Right atrium auricular region (tissue), 2 donors: ENCODE data around the gene NXNL1. TPM values are rescaled to one million over a fixed set of nuclear protein-coding genes. Genes with fewer than 3 reads are reported as not detected.

Source experiments
- DNase-seq: peaks from one replicate; pipeline ENCODE4 v3.0.0-alpha.2; 2019; ENCODE audit warnings: low spot score
- H3K27ac ChIP-seq, 2 donors: fragments of 200-600 bp; sonication (generic); 1 replicate in 1 of 2; 2 replicates in 1 of 2; pipeline ENCODE4 v1.5.1; 2016 to 2019
- H3K27me3 ChIP-seq, 2 donors: fragments of 200-600 bp; sonication (generic); one replicate each; pipeline versions ENCODE4 v1.5.1 to v1.6.0; 2017 to 2019
- H3K36me3 ChIP-seq: fragments of 200-600 bp; sonication (generic); one replicate; pipeline ENCODE4 v1.5.1; 2016
- H3K4me1 ChIP-seq, 2 donors: fragments of 200-600 bp; sonication (generic); one replicate each; pipeline versions ENCODE4 v1.5.1 to v1.6.0; 2017 to 2019
- H3K4me3 ChIP-seq, 2 donors: fragments of 200-600 bp; sonication (generic); 1 replicate in 1 of 2; 2 replicates in 1 of 2; pipeline ENCODE4 v1.5.1; 2017 to 2019; ENCODE audit warnings: mild to moderate bottlenecking in 1 of 2, moderate library complexity in 1 of 2
- H3K9me3 ChIP-seq, 2 donors: fragments of 200-600 bp; sonication (generic); one replicate each; pipeline ENCODE4 v1.5.1; 2019
- CTCF ChIP-seq, 2 donors: fragments of 200-600 bp; sonication (generic); IDR thresholded peaks; one replicate each; pipeline ENCODE4 v1.5.1; 2019; ENCODE audit warnings: antibody characterized with exemption in 2 of 2
- total RNA-seq, 2 donors: library from RNA; depleted of rRNA; stranded (reverse); fragments of >200 nt; gene quantifications; one replicate each; pipeline ENCODE4 v1.1.0, GENCODE V29; 2016

NXNL1 gene
- total RNA-seq, 2 donors from 2014 or later: not detected

DNA sequence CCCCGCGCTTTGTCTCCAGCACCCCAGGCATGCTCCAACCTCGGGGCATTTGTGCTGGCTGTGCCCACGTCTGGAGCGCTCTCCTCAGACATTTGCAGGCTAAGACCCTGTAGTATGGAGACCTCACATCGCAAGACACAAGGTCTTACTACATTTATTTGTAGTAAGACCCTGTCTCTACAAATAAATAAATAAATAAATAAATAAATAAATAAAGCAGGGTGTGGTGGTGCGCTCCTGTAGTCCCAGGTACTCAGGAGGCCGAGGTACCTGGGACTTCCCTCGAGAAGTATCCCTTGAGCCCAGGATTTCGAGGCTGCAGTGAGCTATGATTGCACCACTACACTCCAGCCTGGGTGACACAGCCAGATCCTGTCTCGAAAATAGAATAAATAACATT lies 4.6 kb downstream of the NXNL1 start:
- no peak overlapping the region for H3K4me3 ChIP-seq
- H3K9me3 ChIP-seq: no peaks in the 10 kb centered on the region
- peaks cover 16 to 28% of the 10 kb centered on the region in 2 donors for H3K27me3 ChIP-seq
- DNase-seq: no peak
- no peak overlapping the region for H3K27ac ChIP-seq
- peaks cover 0 to 11% of the 10 kb centered on the region in 2 donors for H3K4me1 ChIP-seq
- TF ChIP-seq CTCF (IDR thresholded peaks at IDR 0.05): no peak
- H3K36me3 ChIP-seq: no peaks in the 10 kb centered on the region

DNA sequence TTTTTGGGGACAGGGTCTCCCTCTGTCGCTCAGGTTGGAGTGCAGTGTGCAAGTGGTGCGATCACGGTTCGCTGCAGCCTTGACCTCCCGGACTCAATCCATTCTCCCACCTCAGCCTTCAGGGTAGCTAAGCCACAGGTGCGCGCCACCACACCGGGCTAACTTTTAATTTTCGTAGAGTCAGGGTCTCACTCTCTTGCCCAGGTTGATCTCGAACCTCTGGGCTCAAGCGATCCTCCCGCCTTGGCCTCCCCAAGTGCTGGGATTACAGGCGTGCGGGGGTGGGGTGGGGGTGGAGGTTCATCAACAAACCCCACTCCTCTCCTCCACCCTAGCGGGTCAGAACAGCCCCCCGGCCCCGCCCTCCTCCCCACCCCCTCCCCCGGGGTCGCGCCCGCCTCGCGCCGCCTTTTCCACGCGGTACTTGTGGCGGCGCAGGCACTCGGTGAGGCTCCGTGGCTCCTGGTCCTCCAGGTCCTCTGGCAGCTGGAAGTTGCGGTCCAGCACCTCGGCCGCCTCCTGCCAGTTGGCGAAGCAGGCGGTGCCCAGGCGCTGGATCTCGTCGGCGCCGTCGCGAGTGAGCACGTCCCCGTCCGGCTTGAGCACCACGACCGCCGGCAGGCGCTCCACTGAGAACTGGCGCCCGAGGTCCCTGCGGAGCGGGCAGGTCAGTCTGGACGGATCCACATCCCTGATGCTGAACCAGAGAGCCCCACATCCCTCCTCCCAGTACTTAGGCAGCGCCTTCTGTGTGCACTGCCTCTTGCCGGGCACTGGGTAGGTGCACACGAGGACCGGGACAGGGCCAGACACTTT lies 5.2 kb downstream of the NXNL1 start:
- Histone ChIP-seq H3K4me3 (no peak overlapping the region), H3K9me3 (no peaks in the 10 kb centered on the region), H3K27ac (no peak overlapping the region), H3K27me3 (peaks cover 16 to 28% of the 10 kb centered on the region in 2 donors), H3K36me3 (no peaks in the 10 kb centered on the region), H3K4me1 (peaks cover 0 to 11% of the 10 kb centered on the region in 2 donors)
- TF ChIP-seq CTCF (IDR thresholded peaks at IDR 0.05): no peak
- no peak for DNase-seq

GRCh38 chr19:17454576-17455071 lies 6.1 kb downstream of the NXNL1 start:
- H3K27ac ChIP-seq: no peak overlapping the region
- H3K4me3 ChIP-seq: no peak overlapping the region
- no peaks in the 10 kb centered on the region for H3K9me3 ChIP-seq
- no peak for TF ChIP-seq CTCF (IDR thresholded peaks at IDR 0.05)
- H3K36me3 ChIP-seq: no peaks in the 10 kb centered on the region
- H3K27me3 ChIP-seq: peaks cover 16 to 28% of the 10 kb centered on the region in 2 donors
- peaks cover 0 to 11% of the 10 kb centered on the region in 2 donors for H3K4me1 ChIP-seq
- no peak for DNase-seq

- no peaks in the 10 kb centered on the region for H3K9me3 ChIP-seq
- no peak overlapping the region for H3K27ac ChIP-seq
- no peak for DNase-seq
- H3K36me3 ChIP-seq: no peaks in the 10 kb centered on the region
- H3K27me3 ChIP-seq: peaks cover 16 to 26% of the 10 kb centered on the region in 2 donors
- H3K4me1 ChIP-seq: peaks cover 0 to 21% of the 10 kb centered on the region in 2 donors
- H3K4me3 ChIP-seq: no peak overlapping the region
- no peak for TF ChIP-seq CTCF (IDR thresholded peaks at IDR 0.05)
These were observed 8.9 kb downstream of the NXNL1 start for GRCh38 chr19:17451820-17452219.

- no peak for DNase-seq
- no peaks in the 10 kb centered on the region for H3K36me3 ChIP-seq
- H3K4me1 ChIP-seq: peaks cover 0 to 16% of the 10 kb centered on the region in 2 donors
- no peak overlapping the region for H3K27ac ChIP-seq
- TF ChIP-seq CTCF (IDR thresholded peaks at IDR 0.05): no peak
- H3K9me3 ChIP-seq: no peaks in the 10 kb centered on the region
- H3K27me3 ChIP-seq: peaks cover 10 to 13% of the 10 kb centered on the region in 2 donors
- H3K4me3 ChIP-seq: no peak overlapping the region
These were observed 10.3 kb downstream of the NXNL1 start for GRCh38 chr19:17450264-17451075.
